Chondrocyte (in vitro differentiated cells): ENCODE data around the gene SEMA6A. TPM values are rescaled to one million over a fixed set of nuclear protein-coding genes. Genes with fewer than 3 reads are reported as not detected.

Experiments
- DNase-seq: peaks from one replicate; pipeline ENCODE4 v3.0.0; 2021; ENCODE audit warnings: mixed read lengths, low spot score
- H3K27ac Mint-ChIP-seq: one replicate; pipeline ENCODE4 v1.8.0; 2021; ENCODE audit warnings: mild to moderate bottlenecking, moderate library complexity, mixed read lengths; ENCODE audit not compliant: unreplicated experiment
- H3K27me3 Mint-ChIP-seq: 2 replicates; pipeline ENCODE4 v1.8.0; 2021; ENCODE audit warnings: low read depth, mixed read lengths
- H3K36me3 Mint-ChIP-seq: 2 replicates; pipeline ENCODE4 v1.8.0; 2021; ENCODE audit warnings: low read depth, mixed read lengths
- H3K4me1 Mint-ChIP-seq: 2 replicates; pipeline ENCODE4 v1.8.0; 2021; ENCODE audit warnings: low read depth, mild to moderate bottlenecking, mixed read lengths
- H3K4me3 Mint-ChIP-seq: one replicate; pipeline ENCODE4 v1.8.0; 2021; ENCODE audit warnings: mild to moderate bottlenecking, moderate library complexity, mixed read lengths; ENCODE audit not compliant: unreplicated experiment
- H3K9me3 Mint-ChIP-seq: 2 replicates; pipeline ENCODE4 v1.8.0; 2021; ENCODE audit warnings: low read depth, mixed read lengths
- total RNA-seq: library from RNA; stranded (reverse); gene quantifications from 3 replicates; pipeline ENCODE4 v1.2.1, GENCODE V29; 2021
- TF ChIP-seq, protein P1 (sequence below): fragments of 200-600 bp; sonication (generic); IDR thresholded peaks from 2 replicates; pipeline ENCODE4 v1.5.0; 2021; ENCODE audit warnings: antibody characterized with exemption, mild to moderate bottlenecking, moderate library complexity

Gene SEMA6A
- total RNA-seq, 1 donor from 2014 or later: 3.9 TPM

DNA sequence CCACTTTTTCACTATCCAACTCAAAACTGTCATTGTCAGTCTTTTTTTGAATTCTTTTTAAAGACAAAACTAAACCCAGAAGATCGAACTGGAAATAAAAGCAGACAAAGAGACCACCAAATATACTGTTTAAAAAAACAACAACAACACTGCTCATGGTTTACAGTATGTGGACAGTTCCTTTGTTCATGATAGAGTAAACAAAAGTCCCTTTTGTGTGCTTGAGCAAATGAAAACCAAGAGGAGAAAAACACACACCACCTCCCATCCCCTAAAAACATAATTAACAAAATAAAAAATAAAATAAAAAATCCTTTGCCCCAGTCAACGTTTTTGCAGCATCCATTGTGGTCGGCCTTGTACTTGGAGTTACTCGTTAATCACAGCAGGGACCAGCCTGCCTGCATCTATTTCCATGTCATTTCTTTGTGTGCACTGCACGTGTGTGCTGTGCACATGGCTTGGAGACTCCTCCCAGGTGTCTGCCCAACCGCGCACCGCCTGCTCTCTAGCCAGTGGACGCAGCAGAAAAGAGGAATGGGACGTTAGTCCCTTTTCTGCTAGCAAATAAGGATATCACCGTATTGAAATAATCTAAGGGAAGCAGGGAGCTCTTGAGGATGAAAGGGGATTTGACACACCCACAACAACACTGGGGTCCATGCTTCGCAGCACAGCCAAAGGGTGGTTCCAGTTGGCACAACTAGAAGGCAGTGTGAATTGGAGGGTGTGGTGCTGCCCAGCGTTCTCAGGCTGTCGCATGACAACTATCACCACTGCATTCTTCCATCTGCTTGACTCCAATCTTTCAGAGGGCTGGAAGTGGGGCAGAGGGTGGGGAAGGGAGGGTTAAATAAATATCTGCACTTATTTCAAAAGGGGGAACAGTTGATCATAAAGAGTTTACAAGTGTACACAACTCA, 130.0 kb downstream of the SEMA6A start:
- Mint-ChIP-seq H3K4me1 (peaks cover 14% of the 10 kb centered on the region), H3K36me3 (peaks cover 6% of the 10 kb centered on the region), H3K27ac (no peak overlapping the region), H3K27me3 (no peaks in the 10 kb centered on the region), H3K9me3 (no peaks in the 10 kb centered on the region), H3K4me3 (no peak overlapping the region)
- DNase-seq: no peak
- TF ChIP-seq, protein P1, sequence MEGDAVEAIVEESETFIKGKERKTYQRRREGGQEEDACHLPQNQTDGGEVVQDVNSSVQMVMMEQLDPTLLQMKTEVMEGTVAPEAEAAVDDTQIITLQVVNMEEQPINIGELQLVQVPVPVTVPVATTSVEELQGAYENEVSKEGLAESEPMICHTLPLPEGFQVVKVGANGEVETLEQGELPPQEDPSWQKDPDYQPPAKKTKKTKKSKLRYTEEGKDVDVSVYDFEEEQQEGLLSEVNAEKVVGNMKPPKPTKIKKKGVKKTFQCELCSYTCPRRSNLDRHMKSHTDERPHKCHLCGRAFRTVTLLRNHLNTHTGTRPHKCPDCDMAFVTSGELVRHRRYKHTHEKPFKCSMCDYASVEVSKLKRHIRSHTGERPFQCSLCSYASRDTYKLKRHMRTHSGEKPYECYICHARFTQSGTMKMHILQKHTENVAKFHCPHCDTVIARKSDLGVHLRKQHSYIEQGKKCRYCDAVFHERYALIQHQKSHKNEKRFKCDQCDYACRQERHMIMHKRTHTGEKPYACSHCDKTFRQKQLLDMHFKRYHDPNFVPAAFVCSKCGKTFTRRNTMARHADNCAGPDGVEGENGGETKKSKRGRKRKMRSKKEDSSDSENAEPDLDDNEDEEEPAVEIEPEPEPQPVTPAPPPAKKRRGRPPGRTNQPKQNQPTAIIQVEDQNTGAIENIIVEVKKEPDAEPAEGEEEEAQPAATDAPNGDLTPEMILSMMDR: no peak

DNA sequence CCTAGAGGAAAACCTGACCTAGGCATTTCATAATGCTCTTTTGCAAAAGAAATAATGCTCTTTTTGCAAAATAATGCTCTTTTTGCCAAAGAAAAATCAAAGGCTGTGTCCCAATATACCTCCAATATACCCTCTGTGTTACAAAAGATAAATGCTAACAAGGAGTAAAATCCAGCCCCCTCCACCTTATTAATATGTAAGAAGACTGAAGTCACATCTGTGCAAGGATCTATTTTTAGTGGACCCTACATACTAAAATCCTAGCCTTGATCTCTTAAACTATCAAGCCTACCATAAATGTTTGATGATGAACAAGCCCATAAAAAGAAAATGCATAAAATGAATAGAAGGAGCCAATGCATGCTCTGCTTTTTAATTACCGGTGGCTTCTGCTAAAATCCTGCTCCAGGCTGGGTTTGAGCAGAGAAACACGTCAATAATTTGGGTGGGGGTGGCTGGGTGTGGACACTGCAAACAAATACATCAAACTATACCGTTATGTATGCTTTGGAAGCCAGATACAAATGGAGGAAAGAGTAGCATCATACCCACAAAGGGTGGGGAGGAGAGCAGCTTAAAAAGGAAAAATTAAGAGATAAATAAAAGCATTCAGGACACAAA, 131.6 kb downstream of the SEMA6A start:
- no peak for DNase-seq
- TF ChIP-seq, protein P1: no peak
- Mint-ChIP-seq H3K27ac (no peak overlapping the region), H3K4me3 (no peak overlapping the region), H3K36me3 (peaks cover 6% of the 10 kb centered on the region), H3K4me1 (peaks cover 7% of the 10 kb centered on the region), H3K27me3 (no peaks in the 10 kb centered on the region), H3K9me3 (no peaks in the 10 kb centered on the region)

DNA sequence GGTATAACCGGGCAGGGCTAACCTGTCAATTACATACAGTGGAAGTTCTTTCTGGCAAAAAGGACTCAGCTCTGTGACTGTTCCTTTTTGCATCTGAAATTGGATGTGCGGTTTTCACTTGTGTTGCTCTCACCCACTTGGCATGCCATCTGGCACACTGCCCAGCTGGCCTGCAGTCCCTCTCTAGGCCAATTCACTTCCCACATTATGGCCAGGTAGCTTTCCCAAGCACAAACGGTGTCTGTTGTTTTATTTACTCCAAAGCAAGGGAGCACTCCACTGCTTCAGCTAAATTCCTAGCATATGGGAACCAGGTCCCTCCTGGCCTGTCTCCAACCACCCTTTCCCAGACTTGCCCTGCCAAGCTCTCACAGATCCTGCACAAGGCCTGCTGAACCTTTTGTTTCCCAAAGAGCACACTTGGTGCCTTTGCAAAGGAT, 132.5 kb downstream of the SEMA6A start:
- Mint-ChIP-seq H3K27ac (peak overlapping the region; percentile 41), H3K4me1 (peaks cover 7% of the 10 kb centered on the region), H3K36me3 (peaks cover 6% of the 10 kb centered on the region), H3K27me3 (no peaks in the 10 kb centered on the region), H3K9me3 (no peaks in the 10 kb centered on the region), H3K4me3 (no peak overlapping the region)
- DNase-seq: no peak
- TF ChIP-seq, protein P1: no peak

DNA sequence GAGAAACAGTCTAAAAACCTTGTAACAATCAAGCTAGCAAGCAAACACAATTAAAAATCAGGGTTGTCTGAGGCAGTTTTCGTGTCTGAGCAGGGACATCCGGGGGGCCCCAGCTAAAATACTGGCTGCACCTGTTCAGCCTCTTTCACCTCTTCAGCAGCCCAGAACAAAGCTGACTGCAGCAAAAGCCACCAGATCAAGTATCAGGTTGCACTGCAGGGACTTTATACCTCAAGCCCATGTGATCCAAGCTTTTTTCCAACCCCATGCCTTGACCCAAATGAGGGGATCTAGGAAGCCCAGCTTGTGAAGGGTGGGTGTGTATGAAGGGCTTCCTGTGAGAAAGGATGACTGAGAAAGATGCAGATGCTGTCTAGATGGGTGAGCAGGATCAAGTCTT, 133.4 kb downstream of the SEMA6A start:
- TF ChIP-seq, protein P1: no peak
- peaks cover 2% of the 10 kb centered on the region for H3K36me3 Mint-ChIP-seq
- no peak for DNase-seq
- H3K4me1 Mint-ChIP-seq: peaks cover 7% of the 10 kb centered on the region
- no peak overlapping the region for H3K4me3 Mint-ChIP-seq
- H3K27ac Mint-ChIP-seq: no peak overlapping the region
- no peaks in the 10 kb centered on the region for H3K9me3 Mint-ChIP-seq
- H3K27me3 Mint-ChIP-seq: no peaks in the 10 kb centered on the region

DNA sequence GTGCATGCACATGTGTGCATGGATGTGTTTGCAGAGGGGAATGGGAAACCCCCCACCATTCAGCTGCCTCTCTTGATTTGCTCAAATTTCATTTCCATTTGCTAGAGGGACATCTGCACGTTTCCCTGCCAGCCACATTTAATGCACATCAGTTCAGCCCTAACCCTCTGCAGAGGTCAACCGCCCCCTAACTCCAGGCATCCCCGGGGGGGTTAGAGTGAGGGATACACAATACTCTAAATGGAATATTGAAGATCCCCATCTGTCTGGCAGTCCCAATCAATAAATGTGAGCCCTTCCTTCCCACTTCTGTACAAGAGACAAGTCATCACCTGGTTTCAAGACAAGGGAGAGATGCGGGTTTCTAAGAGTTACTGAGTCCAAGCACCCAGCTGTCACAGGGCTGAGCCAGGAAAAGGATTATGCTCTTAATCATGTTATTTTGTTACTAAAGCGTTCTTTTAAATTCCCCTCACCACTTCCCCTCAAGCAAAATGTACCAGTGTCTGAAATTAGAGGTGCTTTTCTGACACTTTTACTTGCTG, 134.1 kb downstream of the SEMA6A start:
- TF ChIP-seq, protein P1: no peak
- H3K9me3 Mint-ChIP-seq: no peaks in the 10 kb centered on the region
- no peak overlapping the region for H3K27ac Mint-ChIP-seq
- H3K36me3 Mint-ChIP-seq: peaks cover 2% of the 10 kb centered on the region
- DNase-seq: no peak
- H3K4me3 Mint-ChIP-seq: no peak overlapping the region
- H3K4me1 Mint-ChIP-seq: peaks cover 7% of the 10 kb centered on the region
- no peaks in the 10 kb centered on the region for H3K27me3 Mint-ChIP-seq
